Measurements from ENCODE around the gene IRAK1BP1. TPM values are rescaled to one million over a fixed set of nuclear protein-coding genes. Genes with fewer than 3 reads are reported as not detected.
"Not testable (repeated sequence)": the region's sequence is repeated elsewhere in the genome, so short reads cannot be mapped to it uniquely, and the experiment has no call there.

IRAK1BP1 gene
- polyA plus RNA-seq, 3 donors: 0.97 to 4.0 (median 1.7) TPM

GRCh38 chr6:78868116-78868515 lies 765 bp downstream of the IRAK1BP1 start:
- no peak overlapping the region for H3K27ac ChIP-seq (ENCODE audit: low read depth, low read length)
- 10 to 34% (median 33%) methylated on average over 8 of the region's 8 CpGs for WGBS, 3 donors

- H3K27ac ChIP-seq (ENCODE audit: low read depth, low read length): no peak overlapping the region
- 77 to 95% (median 93%) methylated on average over 3 of the region's 3 CpGs for WGBS, 3 donors
Observed at GRCh38 chr6:78875505-78875904, 8.2 kb downstream of the IRAK1BP1 start.

GRCh38 chr6:78883651-78884050 lies 16.3 kb downstream of the IRAK1BP1 start:
- 89 to 96% (median 93%) methylated on average over 5 of the region's 5 CpGs for WGBS, 3 donors
- no peak overlapping the region for H3K27ac ChIP-seq (ENCODE audit: low read depth, low read length)

- not testable (repeated sequence) for H3K27ac ChIP-seq (ENCODE audit: low read depth, low read length)
- 95 to 96% (median 96%) methylated on average over 5 of the region's 5 CpGs for WGBS, 3 donors
Observed at GRCh38 chr6:78889901-78890300, 22.6 kb downstream of the IRAK1BP1 start.

GRCh38 chr6:78896227-78896626 lies 28.9 kb downstream of the IRAK1BP1 start:
- 74 to 92% (median 79%) methylated on average over 2 of the region's 2 CpGs for WGBS, 3 donors
- no peak overlapping the region for H3K27ac ChIP-seq (ENCODE audit: low read depth, low read length)

GRCh38 chr6:78908621-78909020 lies 41.3 kb downstream of the IRAK1BP1 start:
- no peak overlapping the region for H3K27ac ChIP-seq (ENCODE audit: low read depth, low read length)
- WGBS, 3 donors: 88 to 94% (median 88%) methylated on average over 2 of the region's 2 CpGs

GRCh38 chr6:78909391-78909790 lies 42.0 kb downstream of the IRAK1BP1 start:
- H3K27ac ChIP-seq (ENCODE audit: low read depth, low read length): no peak overlapping the region
- 50 to 66% (median 50%) methylated on average over 3 of the region's 3 CpGs for WGBS, 3 donors

GRCh38 chr6:78910010-78910409 lies 42.7 kb downstream of the IRAK1BP1 start:
- 80 to 91% (median 86%) methylated on average over 10 of the region's 10 CpGs for WGBS, 3 donors
- H3K27ac ChIP-seq (ENCODE audit: low read depth, low read length): no peak overlapping the region

GRCh38 chr6:78910591-78911171 lies 43.3 kb downstream of the IRAK1BP1 start:
- 2 to 4% (median 3%) methylated on average over 49 of the region's 49 CpGs for WGBS, 3 donors
- no peak overlapping the region for H3K27ac ChIP-seq (ENCODE audit: low read depth, low read length)

GRCh38 chr6:78911218-78911940 lies 44.0 kb downstream of the IRAK1BP1 start:
- H3K27ac ChIP-seq (ENCODE audit: low read depth, low read length): no peak overlapping the region
- WGBS, 3 donors: 54 to 74% (median 69%) methylated on average over 9 of the region's 9 CpGs

GRCh38 chr6:78916411-78916810 lies 49.1 kb downstream of the IRAK1BP1 start:
- H3K27ac ChIP-seq (ENCODE audit: low read depth, low read length): no peak overlapping the region
- WGBS, 3 donors: 89 to 99% (median 90%) methylated on average over 3 of the region's 3 CpGs

- WGBS, 3 donors: 90 to 100% (median 96%) methylated on average over 1 of the region's 1 CpG
- no peak overlapping the region for H3K27ac ChIP-seq (ENCODE audit: low read depth, low read length)
Observed at GRCh38 chr6:78917788-78918187, 50.4 kb downstream of the IRAK1BP1 start.

- not testable (repeated sequence) for H3K27ac ChIP-seq (ENCODE audit: low read depth, low read length)
- WGBS, 3 donors: 85 to 95% (median 90%) methylated on average over 10 of the region's 10 CpGs
Observed at GRCh38 chr6:78921168-78921567, 53.8 kb downstream of the IRAK1BP1 start.

GRCh38 chr6:78925317-78925716 lies 58.0 kb downstream of the IRAK1BP1 start:
- WGBS, 3 donors: 80 to 89% (median 85%) methylated on average over 3 of the region's 3 CpGs
- no peak overlapping the region for H3K27ac ChIP-seq (ENCODE audit: low read depth, low read length)

GRCh38 chr6:78935553-78935952 lies 68.2 kb downstream of the IRAK1BP1 start:
- no peak overlapping the region for H3K27ac ChIP-seq (ENCODE audit: low read depth, low read length)
- 94 to 95% (median 94%) methylated on average over 2 of the region's 2 CpGs for WGBS, 3 donors

- 91 to 96% (median 93%) methylated on average over 2 of the region's 2 CpGs for WGBS, 3 donors
- no peak overlapping the region for H3K27ac ChIP-seq (ENCODE audit: low read depth, low read length)
Observed at GRCh38 chr6:78936515-78936914, 69.2 kb downstream of the IRAK1BP1 start.

GRCh38 chr6:78942446-78942845 lies 75.1 kb downstream of the IRAK1BP1 start:
- WGBS, 3 donors: 95 to 100% (median 100%) methylated on average over 1 of the region's 1 CpG
- no peak overlapping the region for H3K27ac ChIP-seq (ENCODE audit: low read depth, low read length)

GRCh38 chr6:78947529-78947928 lies 80.2 kb downstream of the IRAK1BP1 start:
- WGBS, 3 donors: 91 to 97% (median 94%) methylated on average over 2 of the region's 2 CpGs
- H3K27ac ChIP-seq (ENCODE audit: low read depth, low read length): no peak overlapping the region

- WGBS, 3 donors: 93 to 96% (median 93%) methylated on average over 2 of the region's 2 CpGs
- no peak overlapping the region for H3K27ac ChIP-seq (ENCODE audit: low read depth, low read length)
Observed at GRCh38 chr6:78947962-78948361, 80.6 kb downstream of the IRAK1BP1 start.

GRCh38 chr6:78948785-78949184 lies 81.4 kb downstream of the IRAK1BP1 start:
- H3K27ac ChIP-seq (ENCODE audit: low read depth, low read length): no peak overlapping the region
- 96 to 99% (median 97%) methylated on average over 3 of the region's 3 CpGs for WGBS, 3 donors
